Mesothelial cell of epicardium (in vitro differentiated cells): ENCODE results near the gene SPDYE4. TPM values are rescaled to one million over a fixed set of nuclear protein-coding genes. Genes with fewer than 3 reads are reported as not detected.

Experiments used
- DNase-seq, 2 experiments: peaks; one replicate each; pipeline ENCODE4 v3.0.0; 2021; ENCODE audit warnings: low spot score in 2 of 2; ENCODE audit not compliant: unreplicated experiment in 2 of 2
- H3K27ac Mint-ChIP-seq: 2 replicates; pipeline ENCODE4 v1.8.0; 2021; ENCODE audit warnings: mixed read lengths
- H3K27me3 Mint-ChIP-seq: 2 replicates; pipeline ENCODE4 v1.8.0; 2021; ENCODE audit warnings: low read depth, mixed read lengths
- H3K36me3 Mint-ChIP-seq: 2 replicates; pipeline ENCODE4 v1.8.0; 2021; ENCODE audit warnings: mixed read lengths
- H3K4me1 Mint-ChIP-seq: 2 replicates; pipeline ENCODE4 v1.8.0; 2021; ENCODE audit warnings: mixed read lengths
- H3K4me3 Mint-ChIP-seq: 2 replicates; pipeline ENCODE4 v1.8.0; 2021; ENCODE audit warnings: mild to moderate bottlenecking, moderate library complexity, mixed read lengths
- H3K9me3 Mint-ChIP-seq: 2 replicates; pipeline ENCODE4 v1.8.0; 2021; ENCODE audit warnings: mixed read lengths
- CTCF ChIP-seq: fragments of 200-600 bp; sonication (generic); IDR thresholded peaks from one replicate; pipeline ENCODE4 v1.5.0; 2021; ENCODE audit warnings: antibody characterized with exemption; ENCODE audit not compliant: unreplicated experiment
- total RNA-seq: library from RNA; stranded (reverse); gene quantifications from 3 replicates; pipeline ENCODE4 v1.2.1, GENCODE V29; 2021

The SPDYE4 gene
- total RNA-seq, 1 donor from 2014 or later = not detected

DNA sequence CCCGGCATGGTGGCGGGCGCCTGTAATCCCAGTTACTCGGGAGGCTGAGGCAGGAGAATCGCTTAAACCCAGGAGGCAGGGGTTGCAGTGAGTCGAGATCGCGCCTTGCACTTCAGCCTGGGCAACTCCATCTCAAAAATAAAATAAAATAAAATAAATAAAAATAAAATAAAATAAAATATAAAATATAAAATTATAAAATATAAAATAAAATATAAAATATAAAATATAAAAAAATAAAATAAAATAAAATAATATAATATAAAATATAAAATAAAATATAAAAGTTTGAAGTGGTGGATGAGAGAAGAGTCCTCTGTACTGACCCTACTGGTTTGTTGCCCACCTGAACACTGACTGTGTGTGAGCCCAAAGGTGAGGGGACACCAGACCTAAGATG, 28.9 kb downstream of the SPDYE4 start:
- peaks cover 25% of the 10 kb centered on the region for H3K4me1 Mint-ChIP-seq
- H3K36me3 Mint-ChIP-seq = no peaks in the 10 kb centered on the region
- no peak overlapping the region for H3K27ac Mint-ChIP-seq
- no peak for DNase-seq
- H3K4me3 Mint-ChIP-seq = no peak overlapping the region
- no peaks in the 10 kb centered on the region for H3K9me3 Mint-ChIP-seq
- no peaks in the 10 kb centered on the region for H3K27me3 Mint-ChIP-seq
- TF ChIP-seq CTCF = no peak

DNA sequence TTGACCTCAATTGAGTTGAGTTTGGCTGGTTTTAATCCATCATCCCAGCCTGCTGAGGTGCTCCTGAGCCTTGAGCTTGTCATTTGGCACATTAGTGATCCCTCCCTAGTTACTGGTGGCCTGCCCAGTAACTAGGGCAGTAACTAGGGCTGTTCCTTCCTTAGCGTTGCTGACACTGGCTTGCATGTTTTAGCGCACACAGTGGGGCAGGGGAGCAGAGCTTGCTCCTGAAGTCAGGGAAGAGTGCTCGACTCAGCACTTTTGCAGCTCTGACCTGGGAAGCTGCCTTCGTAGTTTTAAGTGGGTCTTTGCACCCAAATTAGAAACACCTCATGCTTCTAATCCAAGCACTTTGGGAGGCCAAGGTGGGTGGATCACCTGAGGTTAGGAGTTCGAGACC, 29.4 kb downstream of the SPDYE4 start:
- H3K27me3 Mint-ChIP-seq = no peaks in the 10 kb centered on the region
- no peak overlapping the region for H3K27ac Mint-ChIP-seq
- TF ChIP-seq CTCF = no peak
- H3K36me3 Mint-ChIP-seq = no peaks in the 10 kb centered on the region
- no peaks in the 10 kb centered on the region for H3K9me3 Mint-ChIP-seq
- no peak overlapping the region for H3K4me3 Mint-ChIP-seq
- peaks cover 29% of the 10 kb centered on the region for H3K4me1 Mint-ChIP-seq
- no peak for DNase-seq

DNA sequence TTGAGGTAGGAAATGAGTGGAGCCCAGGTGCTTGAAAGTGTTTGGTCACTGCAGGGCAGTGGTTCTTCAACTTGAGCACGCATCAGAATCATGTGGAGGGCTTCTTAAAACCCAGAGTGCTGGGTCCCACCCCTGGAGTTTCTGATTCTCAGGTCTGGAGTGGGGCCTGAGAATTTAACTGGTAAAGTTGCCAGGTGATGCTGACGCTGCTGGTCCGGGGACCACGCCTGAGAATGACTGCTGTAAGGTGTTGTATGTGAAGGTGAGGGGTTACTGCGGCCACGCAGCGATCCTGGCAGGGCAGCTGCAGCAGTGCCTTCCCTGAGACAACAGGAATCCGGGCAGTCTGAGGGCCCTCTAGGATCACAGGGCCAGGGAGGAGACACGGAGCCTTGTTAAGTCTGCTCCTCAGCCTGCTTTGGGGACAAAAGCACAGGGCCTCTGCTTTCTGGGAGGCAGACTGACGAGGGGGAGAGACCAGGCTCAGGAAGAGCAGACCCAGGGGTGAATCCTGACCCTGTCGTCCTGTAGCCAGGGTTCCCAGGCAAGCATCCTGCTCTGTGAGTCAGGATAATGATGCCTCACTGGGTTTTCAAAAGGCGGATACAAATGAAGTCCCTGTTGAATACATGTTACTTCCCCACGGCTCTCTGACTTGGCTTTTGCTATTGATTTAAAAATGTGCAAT, 30.0 kb downstream of the SPDYE4 start:
- no peak overlapping the region for H3K27ac Mint-ChIP-seq
- no peak for DNase-seq

DNA sequence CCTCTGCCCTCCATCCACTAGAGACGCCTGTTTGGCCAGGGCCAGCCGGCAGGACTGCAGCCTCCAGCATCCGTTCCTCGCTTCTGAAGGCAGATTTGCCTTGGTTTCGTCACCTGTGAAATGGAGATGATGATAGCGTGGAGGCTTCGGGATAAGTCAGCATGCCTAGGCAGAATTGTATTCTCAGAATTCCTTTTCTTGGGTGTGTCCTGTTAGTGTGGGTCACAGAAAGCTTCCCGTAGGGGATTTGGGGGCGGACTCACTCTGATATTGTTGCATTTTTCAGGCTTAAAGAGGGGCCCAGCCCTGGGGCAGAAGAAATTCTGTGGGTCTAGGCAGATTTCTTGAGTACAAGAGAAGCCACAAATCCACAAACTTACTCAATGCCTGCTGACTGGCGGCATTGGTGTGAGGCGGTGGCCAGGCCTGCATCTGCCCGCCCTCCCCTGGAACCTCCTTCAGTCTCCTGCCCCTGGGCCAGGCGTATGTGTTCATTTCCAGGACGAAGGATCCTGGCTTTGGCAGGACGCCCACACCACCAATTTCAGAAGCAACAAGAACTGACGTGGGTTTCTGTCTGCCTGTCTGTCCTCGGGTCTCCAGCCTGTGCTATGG, 31.3 kb downstream of the SPDYE4 start:
- Mint-ChIP-seq H3K9me3 (no peaks in the 10 kb centered on the region), H3K27me3 (no peaks in the 10 kb centered on the region), H3K4me1 (peaks cover 30% of the 10 kb centered on the region)

More for the DNA sequence above, 30.0 kb downstream of the SPDYE4 start:
- H3K4me3 Mint-ChIP-seq = no peak overlapping the region
- peaks cover 30% of the 10 kb centered on the region for H3K4me1 Mint-ChIP-seq
- TF ChIP-seq CTCF = no peak
- H3K36me3 Mint-ChIP-seq = no peaks in the 10 kb centered on the region
- no peaks in the 10 kb centered on the region for H3K9me3 Mint-ChIP-seq
- no peaks in the 10 kb centered on the region for H3K27me3 Mint-ChIP-seq

More for the DNA sequence above, 31.3 kb downstream of the SPDYE4 start:
- Mint-ChIP-seq H3K27ac (peak overlapping the region; percentile 54), H3K36me3 (no peaks in the 10 kb centered on the region), H3K4me3 (no peak overlapping the region)
- peak in 1 of 2 experiments; percentile 46 for DNase-seq
- TF ChIP-seq CTCF = no peak
